Omental fat pad (tissue), 4 donors: Measurements from ENCODE around the gene VWCE. TPM values are rescaled to one million over a fixed set of nuclear protein-coding genes. Genes with fewer than 3 reads are reported as not detected.
"Not testable (repeated sequence)": the region's sequence is repeated elsewhere in the genome, so short reads cannot be mapped to it uniquely, and the experiment has no call there.

Experiments used
- ATAC-seq: fragments of 150-250 bp; one replicate; pipeline ENCODE4 v1.9.1; 2016; ENCODE audit warnings: mild to moderate bottlenecking, moderate library complexity; ENCODE audit not compliant: low FRiP score
- DNase-seq: peaks from one replicate; pipeline ENCODE4 v3.0.0-alpha.2; 2019; ENCODE audit warnings: low spot score
- CTCF ChIP-seq, 3 donors: fragments of 450-650 bp; IDR thresholded peaks; one replicate each; pipeline ENCODE4 v1.5.1; 2016 to 2017; ENCODE audit warnings: antibody characterized with exemption in 3 of 3, mild to moderate bottlenecking in 3 of 3, moderate library complexity in 2 of 3
- total RNA-seq, 4 donors: library from RNA; depleted of rRNA; stranded (reverse); fragments of >200 nt; gene quantifications; one replicate each; pipeline ENCODE4 v1.1.0, GENCODE V29; 2016

VWCE gene
- total RNA-seq, 4 donors from 2014 or later, result 0.94 to 6.9 (median 4.6) TPM

DNA sequence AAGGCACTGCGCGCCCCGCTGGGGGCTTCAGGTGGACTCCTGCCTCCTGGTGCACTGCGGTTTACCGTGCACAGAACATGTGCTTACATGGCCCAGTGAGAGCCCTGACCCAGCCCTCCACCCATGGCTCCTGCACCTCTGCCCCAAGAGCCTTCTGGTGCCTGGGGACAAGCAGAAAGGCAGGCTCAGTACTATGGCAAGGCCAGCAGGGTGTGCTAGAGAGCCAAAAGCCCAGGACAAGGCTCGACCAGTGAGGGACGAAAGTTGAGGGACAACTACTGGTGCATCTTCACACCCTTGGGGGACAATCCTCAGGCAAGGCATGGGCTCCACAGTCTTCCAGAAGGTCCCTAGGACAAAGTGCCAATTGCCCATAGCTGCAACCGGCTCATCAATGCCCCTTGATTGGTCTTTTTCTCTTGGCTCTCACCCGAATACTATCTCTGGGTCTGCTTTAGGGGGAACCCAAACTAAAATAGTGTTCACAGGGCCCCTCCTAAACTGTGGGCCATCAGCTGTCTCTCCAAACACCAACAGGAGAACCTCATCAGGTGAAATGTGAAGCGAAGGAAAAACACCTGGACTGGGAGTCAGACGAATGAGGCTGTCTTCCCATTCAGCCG lies 40.6 kb downstream of the VWCE start:
- TF ChIP-seq CTCF (IDR thresholded peaks at IDR 0.05), result peak in 1 of 3 donors; percentile 29
- ATAC-seq, result peak; percentile 61
- no peak for DNase-seq

DNA sequence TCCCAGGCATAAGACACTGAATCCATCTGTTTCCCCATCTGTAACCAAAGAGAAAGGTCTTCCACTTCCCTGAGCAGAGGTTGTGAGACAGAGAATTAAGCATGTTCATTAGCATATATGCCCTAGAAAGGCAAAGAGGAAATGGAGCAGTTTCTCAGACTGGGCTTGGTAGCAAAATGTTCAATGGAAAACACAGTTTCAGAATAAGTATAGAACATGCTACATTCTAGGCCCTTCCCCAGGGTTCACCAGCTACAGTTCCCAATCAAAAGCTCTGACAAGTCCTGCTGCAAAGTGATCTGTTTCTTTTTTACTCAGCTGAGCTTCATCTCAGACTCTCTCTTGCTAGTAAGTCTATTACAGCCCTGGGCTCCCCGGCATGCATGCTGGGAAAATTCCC lies 42.8 kb downstream of the VWCE start:
- not testable (repeated sequence) for ATAC-seq, DNase-seq

DNA sequence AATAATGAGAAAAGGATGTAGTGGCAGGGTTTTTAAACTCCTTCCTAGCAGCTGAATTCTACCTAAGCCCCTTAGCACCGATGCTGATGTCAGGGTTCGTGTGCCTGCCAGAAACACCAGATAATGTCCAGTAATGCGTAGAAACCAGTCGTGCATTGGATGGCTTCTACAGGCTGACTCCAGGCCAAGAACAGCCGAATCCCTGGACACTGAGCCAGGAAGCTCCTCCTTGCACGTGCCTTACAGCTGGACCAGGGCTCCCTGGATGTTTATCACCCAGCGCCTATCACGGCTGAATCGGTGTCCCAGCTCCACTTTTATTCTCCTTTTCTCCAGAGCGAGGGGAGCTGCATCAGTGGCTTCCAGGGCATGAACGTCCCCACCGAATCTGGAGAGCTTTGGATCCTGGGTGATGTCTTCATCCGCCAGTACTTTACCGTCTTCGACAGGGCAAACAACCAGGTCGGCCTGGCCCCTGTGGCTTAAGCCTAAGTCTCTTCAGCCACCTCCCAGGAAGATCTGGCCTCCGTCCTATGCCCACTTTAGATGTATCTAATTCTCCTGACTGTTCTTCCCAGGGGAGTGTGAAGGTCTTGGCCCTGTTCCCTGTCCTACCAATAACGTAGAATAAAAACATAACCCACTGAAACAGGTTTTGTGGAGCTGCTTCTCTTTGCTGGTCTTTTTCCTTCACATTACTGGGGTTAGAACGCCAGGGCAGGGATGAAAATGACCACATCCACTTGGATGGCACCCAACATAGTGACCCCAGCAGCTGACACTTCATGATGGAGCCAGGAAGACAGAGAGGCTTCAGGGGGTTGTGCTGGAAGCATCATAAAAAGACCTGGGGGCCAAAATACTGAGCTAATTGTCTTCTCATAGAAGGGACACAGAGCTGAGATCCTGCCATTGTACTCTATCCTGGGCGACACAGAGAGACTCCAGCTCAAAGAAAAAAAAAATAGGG lies 44.0 kb downstream of the VWCE start:
- not testable (repeated sequence) for ATAC-seq, DNase-seq

- not testable (repeated sequence) for ATAC-seq, DNase-seq
Observed at GRCh38 chr11:61249201-61249600, 45.9 kb downstream of the VWCE start.

DNA sequence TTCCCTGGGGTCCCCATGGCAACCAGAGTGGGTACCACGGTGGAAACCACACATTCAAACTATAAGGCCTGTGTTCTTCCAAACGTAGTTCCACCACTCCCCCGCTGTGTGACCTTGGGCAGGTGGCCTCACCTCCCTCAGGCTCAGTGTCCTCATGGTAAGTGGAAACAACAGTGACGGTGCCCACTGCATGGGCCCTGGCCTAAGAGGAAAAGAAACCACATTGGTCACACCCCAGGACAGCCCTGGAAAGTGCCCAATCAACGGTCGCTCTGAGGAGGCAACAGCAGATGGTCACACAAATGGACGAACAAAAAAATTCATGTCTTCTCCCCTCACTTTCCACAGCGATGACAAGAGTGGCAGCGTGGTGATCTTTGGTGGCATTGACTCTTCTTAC lies 47.0 kb downstream of the VWCE start:
- not testable (repeated sequence) for ATAC-seq, DNase-seq

DNA sequence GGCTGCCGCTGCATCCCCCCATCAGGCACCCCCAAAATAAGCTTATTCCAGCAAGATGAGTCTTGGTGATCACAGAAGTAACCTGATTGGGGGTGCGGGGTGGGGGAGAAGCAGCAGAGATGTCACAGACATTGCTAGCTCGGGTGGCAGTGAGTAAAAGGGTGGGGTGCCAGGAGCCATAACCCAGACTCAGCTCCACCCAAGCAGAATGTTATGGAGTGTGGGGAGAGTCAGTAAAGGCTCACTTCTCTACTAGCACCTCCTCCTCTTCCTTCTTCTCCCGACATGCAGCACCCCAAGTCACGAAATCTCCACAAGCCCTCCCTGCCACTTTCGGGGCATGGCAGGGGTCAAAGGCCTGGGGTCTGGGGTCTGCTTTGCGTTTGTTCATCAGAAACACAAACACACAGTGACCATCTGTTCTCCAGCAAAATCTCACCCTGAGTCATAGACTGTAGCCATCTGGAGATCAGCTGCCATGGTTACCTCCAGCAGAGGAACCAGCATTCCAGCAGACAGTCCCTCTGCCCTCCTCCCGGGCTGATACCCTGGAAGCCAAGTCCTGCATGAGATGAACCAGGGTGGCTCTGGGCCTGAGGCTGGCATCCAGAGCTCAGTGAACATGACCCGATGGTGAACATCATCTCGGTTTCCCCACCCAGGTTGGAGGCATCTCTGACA lies 49.7 kb downstream of the VWCE start:
- ATAC-seq, result peak; percentile 7
- DNase-seq, result not testable (repeated sequence)

GRCh38 chr11:61241526-61241925 lies 53.6 kb downstream of the VWCE start:
- ATAC-seq, DNase-seq: not testable (repeated sequence)

- not testable (repeated sequence) for ATAC-seq
Observed at GRCh38 chr11:61240875-61241274, 54.2 kb downstream of the VWCE start, which contains the start of gene PGA5. Gene PGA5 (plus strand): TSS chr11:61241175. CDS start chr11:61241227, 52 bp downstream.

DNA sequence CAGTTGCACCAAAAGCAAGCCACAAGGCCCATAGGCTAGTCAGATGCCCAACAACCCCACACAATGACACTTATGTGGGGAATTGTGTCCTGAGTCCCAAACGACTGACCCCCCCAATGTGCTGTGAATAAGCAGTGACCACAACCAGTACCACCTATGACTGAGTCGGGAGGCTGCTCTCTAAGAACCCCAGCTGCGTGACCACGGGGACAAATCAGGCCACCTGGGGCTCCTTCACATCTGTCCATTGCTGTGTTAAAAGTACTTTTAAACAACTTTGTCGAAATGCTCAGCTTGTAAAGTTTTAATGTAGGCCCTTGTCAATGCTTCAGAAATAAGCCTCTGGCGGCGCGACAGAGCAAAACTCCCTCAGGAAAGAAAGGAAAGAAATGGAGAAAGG lies 54.8 kb downstream of the VWCE start:
- ATAC-seq, DNase-seq: not testable (repeated sequence)

More at GRCh38 chr11:61240875-61241274, 54.2 kb downstream of the VWCE start, which contains the start of gene PGA5:
- not testable (repeated sequence) for DNase-seq

DNA sequence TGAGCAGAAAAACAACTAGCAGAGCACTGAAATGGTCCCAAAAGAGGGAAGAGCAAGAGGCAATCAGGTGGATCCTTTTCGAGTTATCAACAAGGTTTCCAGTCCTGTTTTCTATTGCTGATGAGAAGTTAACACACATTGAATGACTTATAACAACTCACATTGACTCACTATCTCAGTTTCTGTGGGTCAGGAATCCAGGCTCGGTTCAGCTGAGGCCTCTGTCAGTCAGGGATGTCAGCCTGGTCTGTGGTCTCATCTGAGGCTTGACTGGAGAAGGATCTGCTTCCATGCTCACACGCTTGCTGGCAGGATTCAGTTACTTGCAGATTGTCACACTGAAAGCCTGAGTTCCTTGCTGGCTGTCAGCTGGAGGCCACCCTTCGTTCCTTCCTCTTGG lies 58.0 kb downstream of the VWCE start:
- not testable (repeated sequence) for DNase-seq, ATAC-seq

DNA sequence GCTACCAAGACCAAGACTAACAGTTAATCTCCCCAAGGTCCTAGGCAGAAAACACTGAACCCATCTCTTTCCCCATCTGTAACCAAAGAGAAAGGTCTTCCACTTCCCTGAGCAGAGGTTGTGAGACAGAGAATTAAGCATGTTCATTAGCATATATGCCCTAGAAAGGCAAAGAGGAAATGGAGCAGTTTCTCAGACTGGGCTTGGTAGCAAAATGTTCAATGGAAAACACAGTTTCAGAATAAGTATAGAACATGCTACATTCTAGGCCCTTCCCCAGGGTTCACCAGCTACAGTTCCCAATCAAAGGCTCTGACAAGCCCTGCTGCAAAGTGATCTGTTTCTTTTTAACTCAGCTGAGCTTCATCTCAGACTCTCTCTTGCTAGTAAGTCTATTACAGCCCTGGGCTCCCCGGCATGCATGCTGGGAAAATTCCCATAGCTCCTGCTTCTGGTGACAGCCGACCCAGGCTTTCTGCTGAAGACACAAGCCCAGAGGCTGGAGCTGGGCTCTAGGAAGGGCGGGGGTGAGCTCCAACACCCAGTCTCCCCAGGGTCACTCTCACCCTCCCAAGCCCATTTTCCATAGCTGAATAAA lies 62.5 kb downstream of the VWCE start:
- DNase-seq, ATAC-seq: not testable (repeated sequence)

GRCh38 chr11:61231585-61231984 lies 63.5 kb downstream of the VWCE start:
- DNase-seq, ATAC-seq: not testable (repeated sequence)

DNA sequence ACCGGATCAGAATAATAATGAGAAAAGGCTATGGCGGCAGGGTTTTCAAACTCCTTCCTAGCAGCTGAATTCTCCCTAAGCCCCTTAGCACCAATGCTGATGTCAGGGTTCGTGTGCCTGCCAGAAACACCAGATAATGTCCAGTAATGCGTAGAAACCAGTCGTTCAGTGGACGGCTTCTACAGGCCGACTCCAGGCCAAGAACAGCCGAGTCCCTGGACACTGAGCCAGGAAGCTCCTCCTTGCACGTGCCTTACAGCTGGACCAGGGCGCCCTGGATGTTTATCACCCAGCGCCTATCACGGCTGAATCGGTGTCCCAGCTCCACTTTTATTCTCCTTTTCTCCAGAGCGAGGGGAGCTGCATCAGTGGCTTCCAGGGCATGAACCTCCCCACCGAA lies 64.1 kb downstream of the VWCE start:
- not testable (repeated sequence) for DNase-seq, ATAC-seq

DNA sequence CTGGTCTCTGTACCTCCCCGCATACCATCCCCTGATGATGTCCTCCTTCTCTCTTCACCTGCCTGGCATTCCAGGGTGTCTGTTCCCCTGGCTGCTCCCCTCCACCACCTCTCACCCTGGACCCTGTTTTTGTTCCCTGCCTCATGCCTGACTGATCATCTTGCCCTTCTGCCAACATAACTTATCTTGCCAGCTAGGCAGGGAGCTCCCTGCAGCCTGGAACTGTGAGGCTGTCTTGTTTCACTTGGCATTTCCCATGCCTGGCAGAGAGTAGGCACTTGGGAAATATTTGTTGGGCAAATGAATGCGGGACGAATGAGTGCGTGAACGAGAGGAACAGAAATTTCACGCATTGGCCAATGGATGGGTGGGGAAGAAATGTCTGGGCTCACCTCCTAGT lies 65.7 kb downstream of the VWCE start:
- ATAC-seq, DNase-seq: not testable (repeated sequence)

GRCh38 chr11:61226457-61227137 lies 68.5 kb downstream of the VWCE start:
- DNase-seq, ATAC-seq: not testable (repeated sequence)

DNA sequence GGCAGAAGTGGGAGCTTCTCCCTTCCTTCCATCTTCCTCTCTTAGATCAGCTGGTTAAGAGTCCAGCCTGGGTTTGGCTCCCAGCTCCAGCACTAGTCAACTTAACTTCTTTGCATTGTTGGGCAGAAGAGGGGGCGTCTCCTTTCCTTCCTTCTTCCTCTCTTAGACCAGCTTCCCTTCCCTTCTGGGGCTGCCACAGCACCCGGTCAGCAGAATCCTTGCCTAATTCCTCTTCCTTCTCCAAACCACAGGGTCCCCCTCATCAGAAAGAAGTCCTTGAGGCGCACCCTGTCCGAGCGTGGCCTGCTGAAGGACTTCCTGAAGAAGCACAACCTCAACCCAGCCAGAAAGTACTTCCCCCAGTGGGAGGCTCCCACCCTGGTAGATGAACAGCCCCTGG lies 72.4 kb downstream of the VWCE start:
- not testable (repeated sequence) for DNase-seq, ATAC-seq

GRCh38 chr11:61222047-61222446 lies 73.1 kb downstream of the VWCE start, which contains the start of gene PGA4:
Gene PGA4 (plus strand): TSS chr11:61222347. CDS start chr11:61222401, 54 bp downstream.
- not testable (repeated sequence) for DNase-seq, ATAC-seq
